ENCODE data around the gene BDKRB2.

BDKRB2 gene

DNA sequence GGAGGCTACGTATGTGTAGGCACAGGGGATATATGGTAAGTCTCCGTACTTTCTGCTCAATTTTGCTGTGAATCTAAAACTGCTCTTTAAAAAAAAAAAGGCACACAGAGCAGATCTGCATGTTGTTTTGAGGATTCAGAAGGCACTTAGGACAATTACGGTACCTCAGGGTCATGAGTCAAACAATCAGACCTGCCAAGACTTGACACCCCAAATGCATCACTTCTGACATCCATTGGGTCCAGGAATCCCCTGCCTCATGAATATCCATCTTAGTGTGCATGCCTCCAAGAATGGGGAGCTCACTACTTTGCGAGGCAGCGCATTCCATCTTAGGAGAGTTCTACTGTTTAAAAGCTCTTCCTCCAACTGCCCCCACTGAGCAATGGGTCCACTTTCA lies 3.0 kb downstream of the BDKRB2 start:
- TF ChIP-seq, protein P1, sequence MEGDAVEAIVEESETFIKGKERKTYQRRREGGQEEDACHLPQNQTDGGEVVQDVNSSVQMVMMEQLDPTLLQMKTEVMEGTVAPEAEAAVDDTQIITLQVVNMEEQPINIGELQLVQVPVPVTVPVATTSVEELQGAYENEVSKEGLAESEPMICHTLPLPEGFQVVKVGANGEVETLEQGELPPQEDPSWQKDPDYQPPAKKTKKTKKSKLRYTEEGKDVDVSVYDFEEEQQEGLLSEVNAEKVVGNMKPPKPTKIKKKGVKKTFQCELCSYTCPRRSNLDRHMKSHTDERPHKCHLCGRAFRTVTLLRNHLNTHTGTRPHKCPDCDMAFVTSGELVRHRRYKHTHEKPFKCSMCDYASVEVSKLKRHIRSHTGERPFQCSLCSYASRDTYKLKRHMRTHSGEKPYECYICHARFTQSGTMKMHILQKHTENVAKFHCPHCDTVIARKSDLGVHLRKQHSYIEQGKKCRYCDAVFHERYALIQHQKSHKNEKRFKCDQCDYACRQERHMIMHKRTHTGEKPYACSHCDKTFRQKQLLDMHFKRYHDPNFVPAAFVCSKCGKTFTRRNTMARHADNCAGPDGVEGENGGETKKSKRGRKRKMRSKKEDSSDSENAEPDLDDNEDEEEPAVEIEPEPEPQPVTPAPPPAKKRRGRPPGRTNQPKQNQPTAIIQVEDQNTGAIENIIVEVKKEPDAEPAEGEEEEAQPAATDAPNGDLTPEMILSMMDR (IDR thresholded peaks at IDR 0.05) = no peak
- no peak for TF ChIP-seq ZFX (IDR thresholded peaks at IDR 0.05; ENCODE audit: borderline replicate concordance)

DNA sequence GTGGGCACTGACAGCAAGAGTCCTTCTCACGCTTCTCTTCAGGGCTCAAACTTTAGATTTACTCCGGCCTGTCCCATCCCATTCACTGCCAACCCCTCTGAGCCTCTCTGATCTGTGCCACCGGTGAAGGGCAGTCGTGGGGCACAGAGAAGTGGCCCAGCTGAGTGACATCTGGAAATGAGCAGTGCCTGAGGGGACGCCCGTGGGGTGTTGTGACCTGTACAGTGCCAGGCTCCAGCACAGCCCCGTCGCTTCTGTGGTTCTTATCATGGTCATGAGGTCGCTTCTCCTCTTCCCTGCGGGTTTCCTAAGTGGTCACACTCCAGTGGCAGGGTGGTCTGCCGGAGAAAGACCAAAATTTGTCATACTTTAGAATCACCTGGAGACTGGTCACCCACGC lies 4.1 kb downstream of the BDKRB2 start:
- no peak overlapping the region for H3K27ac ChIP-seq
- TF ChIP-seq, protein P1 (IDR thresholded peaks at IDR 0.05) = no peak
- TF ChIP-seq ZFX (IDR thresholded peaks at IDR 0.05; ENCODE audit: borderline replicate concordance) = no peak

More for the DNA sequence above, 3.0 kb downstream of the BDKRB2 start:
- H3K27ac ChIP-seq = no peak overlapping the region

DNA sequence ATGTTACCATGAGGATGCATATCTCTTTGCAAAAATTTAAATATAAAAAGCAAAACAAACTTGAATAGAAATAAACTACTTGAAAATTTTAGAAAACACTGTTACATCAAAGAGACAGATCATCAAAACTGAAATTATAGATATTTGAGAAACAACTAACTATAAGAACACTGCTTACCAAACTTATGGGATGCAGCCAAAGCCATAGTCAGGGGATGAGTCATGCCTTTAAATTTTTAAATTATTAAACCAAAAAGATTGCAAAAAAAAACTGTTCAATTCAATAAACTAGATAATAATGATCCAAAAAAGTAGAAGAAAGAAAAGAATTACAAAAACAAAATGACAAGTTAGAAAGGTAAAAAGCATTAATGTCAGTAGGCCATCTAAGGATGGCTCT lies 7.5 kb downstream of the BDKRB2 start:
- H3K27ac ChIP-seq = no peak overlapping the region
- no peak for TF ChIP-seq ZFX (IDR thresholded peaks at IDR 0.05; ENCODE audit: borderline replicate concordance)
- TF ChIP-seq, protein P1 (IDR thresholded peaks at IDR 0.05) = no peak

DNA sequence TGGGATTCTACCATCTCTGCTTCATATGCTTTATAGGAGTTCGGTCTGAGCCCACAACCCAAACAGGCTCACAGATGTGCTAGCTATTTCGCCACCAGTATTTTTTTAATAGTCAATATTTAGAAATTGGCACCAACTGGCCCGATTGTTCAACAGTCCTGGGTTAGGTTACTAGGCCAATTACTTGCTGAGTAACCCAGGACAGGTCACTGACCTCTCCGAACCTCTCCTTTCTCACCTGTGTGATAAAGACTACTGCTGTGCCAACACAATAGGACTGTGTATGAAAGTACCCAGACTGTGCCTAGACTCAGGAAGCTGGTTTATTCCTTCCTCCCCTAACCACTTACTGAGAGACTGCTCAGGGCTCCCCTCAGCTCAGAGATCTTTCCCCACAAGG lies 8.3 kb downstream of the BDKRB2 start:
- no peak overlapping the region for H3K27ac ChIP-seq
- TF ChIP-seq ZFX (IDR thresholded peaks at IDR 0.05; ENCODE audit: borderline replicate concordance) = no peak
- TF ChIP-seq, protein P1 (IDR thresholded peaks at IDR 0.05) = no peak

- no peak overlapping the region for H3K27ac ChIP-seq
- TF ChIP-seq ZFX (IDR thresholded peaks at IDR 0.05; ENCODE audit: borderline replicate concordance) = no peak
- TF ChIP-seq, protein P1 (IDR thresholded peaks at IDR 0.05) = no peak
Observed at GRCh38 chr14:96213871-96214465, 9.3 kb downstream of the BDKRB2 start.

DNA sequence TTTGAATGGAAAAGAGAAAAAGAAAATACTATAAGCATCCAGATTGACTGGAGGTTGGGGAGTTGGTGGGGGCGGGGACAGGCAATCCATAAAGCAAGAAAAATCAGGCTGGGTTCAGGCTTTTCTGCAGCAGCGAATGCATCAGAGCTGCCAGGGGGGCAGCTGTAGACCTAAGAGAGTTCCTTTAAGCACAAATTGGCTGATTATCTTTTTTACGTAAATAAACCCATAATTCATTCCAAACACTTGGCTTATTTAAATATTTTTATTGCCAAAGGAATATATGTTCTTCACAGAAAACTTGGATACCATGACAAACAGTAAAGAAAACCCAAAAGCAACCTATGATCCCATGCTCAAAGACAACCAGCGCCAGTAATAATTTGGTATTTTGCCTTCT lies 10.2 kb downstream of the BDKRB2 start:
- TF ChIP-seq, protein P1 (IDR thresholded peaks at IDR 0.05) = no peak
- no peak for TF ChIP-seq ZFX (IDR thresholded peaks at IDR 0.05; ENCODE audit: borderline replicate concordance)
- H3K27ac ChIP-seq = no peak overlapping the region

DNA sequence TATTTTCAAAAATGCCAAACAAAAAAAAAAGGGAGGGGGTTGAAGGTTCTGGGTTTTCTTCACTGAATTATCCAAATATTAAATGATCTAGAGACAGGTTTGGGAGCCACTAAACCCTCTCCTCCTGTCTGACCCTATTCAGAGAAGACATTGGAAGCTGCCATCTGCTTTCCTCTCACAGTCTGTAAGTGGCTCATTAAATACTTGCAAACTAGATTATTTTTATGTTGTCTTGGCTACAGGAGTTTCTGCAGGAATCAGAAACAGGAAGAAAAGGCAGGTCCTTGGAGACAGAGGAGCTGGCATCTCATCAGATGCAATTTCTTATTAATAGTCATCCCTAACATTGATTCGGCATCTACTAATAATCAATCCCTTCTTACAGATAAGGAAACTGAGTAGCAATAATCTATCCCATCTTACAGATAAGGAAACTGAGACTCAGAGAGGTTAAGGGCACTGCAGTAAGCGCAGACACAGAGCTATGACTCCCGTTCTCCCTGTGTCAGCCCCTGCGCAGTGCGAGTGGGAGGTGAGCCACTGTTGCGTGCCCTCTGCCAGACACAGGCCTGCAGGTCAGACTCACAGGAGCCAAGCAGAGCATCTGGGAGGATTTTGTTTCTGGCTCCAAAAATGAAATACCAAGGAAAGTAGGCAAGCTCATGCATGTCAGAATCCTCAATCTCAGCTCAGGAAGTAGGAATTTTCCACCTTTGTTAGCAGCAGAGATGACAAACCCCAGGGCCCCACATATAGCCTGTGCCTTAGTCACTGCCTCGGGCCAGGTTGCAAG lies 11.0 kb downstream of the BDKRB2 start:
- no peak overlapping the region for H3K27ac ChIP-seq
- TF ChIP-seq, protein P1 (IDR thresholded peaks at IDR 0.05) = no peak
- TF ChIP-seq ZFX (IDR thresholded peaks at IDR 0.05; ENCODE audit: borderline replicate concordance) = no peak
